A549 treated with Hydrocortisone at 1 μM for 4 hours (cell line): ENCODE data around the gene RIPOR1. TPM values are rescaled to one million over a fixed set of nuclear protein-coding genes. Genes with fewer than 3 reads are reported as not detected.

Experiments used
- total RNA-seq: library from RNA; stranded (reverse); fragments of 200-300 nt; extraction: Qiagen RNA extraction; gene quantifications from 5 replicates; pipeline ENCODE4 v1.2.3, GENCODE V29; 2022

RIPOR1 gene, protein sequence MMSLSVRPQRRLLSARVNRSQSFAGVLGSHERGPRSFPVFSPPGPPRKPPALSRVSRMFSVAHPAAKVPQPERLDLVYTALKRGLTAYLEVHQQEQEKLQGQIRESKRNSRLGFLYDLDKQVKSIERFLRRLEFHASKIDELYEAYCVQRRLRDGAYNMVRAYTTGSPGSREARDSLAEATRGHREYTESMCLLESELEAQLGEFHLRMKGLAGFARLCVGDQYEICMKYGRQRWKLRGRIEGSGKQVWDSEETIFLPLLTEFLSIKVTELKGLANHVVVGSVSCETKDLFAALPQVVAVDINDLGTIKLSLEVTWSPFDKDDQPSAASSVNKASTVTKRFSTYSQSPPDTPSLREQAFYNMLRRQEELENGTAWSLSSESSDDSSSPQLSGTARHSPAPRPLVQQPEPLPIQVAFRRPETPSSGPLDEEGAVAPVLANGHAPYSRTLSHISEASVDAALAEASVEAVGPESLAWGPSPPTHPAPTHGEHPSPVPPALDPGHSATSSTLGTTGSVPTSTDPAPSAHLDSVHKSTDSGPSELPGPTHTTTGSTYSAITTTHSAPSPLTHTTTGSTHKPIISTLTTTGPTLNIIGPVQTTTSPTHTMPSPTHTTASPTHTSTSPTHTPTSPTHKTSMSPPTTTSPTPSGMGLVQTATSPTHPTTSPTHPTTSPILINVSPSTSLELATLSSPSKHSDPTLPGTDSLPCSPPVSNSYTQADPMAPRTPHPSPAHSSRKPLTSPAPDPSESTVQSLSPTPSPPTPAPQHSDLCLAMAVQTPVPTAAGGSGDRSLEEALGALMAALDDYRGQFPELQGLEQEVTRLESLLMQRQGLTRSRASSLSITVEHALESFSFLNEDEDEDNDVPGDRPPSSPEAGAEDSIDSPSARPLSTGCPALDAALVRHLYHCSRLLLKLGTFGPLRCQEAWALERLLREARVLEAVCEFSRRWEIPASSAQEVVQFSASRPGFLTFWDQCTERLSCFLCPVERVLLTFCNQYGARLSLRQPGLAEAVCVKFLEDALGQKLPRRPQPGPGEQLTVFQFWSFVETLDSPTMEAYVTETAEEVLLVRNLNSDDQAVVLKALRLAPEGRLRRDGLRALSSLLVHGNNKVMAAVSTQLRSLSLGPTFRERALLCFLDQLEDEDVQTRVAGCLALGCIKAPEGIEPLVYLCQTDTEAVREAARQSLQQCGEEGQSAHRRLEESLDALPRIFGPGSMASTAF
- total RNA-seq: 38.8 to 45.9 TPM (median 43.7 TPM) in 5 replicates

GRCh38 chr16:67528222-67528869 lies at the start of gene RIPOR1:
RIPOR1 (plus strand) TSS chr16:67528829; CDS start chr16:67538447, 9,618 bp downstream.

DNA sequence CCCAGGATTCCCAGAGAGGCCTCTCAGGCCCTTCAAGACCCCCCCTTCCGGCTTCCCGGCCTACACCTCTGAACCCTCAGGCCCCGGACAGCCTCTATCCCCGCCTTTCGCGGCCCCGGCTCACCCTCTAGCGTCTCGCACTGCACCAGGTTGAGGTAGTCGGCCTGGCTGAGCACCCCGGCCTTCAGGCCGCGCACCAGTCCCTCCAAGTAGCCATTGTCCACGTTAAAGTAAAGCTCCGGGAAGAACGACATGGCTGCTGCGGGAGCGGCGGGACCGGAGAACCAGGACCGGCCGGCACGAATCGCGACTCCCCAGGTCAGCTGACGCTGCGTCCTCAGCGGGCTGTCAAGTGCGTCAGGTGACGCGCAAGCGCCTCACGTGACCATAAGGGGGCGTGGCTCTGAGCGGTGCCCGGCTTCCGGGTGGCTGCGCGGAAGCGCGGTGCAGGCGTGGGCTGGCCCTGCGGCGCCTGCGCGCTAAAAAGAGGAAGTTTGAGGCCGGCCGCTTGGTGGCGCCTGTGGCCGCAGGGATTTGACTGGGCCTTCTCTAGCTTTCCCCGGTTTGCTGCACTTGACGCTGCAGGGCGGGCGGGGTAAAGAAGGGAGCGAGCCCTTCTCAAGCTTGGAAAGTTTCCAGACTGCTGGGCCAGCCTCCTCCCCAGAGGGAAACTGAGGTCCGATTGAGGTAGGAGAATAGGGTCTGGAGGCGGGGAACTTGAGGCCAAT lies 47.6 kb upstream of the RIPOR1 start, which contains the start of gene ATP6V0D1:
ATP6V0D1 (minus strand) TSS at position 325 of the 728 bp plus-strand sequence; CDS start at position 254, 71 bp downstream.

GRCh38 chr16:67483150-67483549 lies 45.5 kb upstream of the RIPOR1 start, which contains the start of gene AGRP:
AGRP (minus strand) TSS chr16:67483547; CDS start chr16:67483398, 149 bp downstream.

GRCh38 chr16:67562526-67562917 lies 33.9 kb downstream of the RIPOR1 start, which contains the start of gene CTCF:
CTCF (plus strand) TSS chr16:67562526; CDS start chr16:67610833, 48,307 bp downstream.

Other genes starting within 250 kb of the RIPOR1 start
- 12.7 to 16.0 TPM (median 15.3 TPM) in 5 replicates for gene PLEKHG4, start 249.3 kb upstream of the RIPOR1 start, total RNA-seq
- gene KCTD19, start 202.1 kb upstream of the RIPOR1 start, total RNA-seq: 0.21 to 0.53 TPM (median 0.39 TPM) in 5 replicates
- 0.06 to 0.17 TPM in 2 of 5 replicates, not detected in the others for gene LRRC36, start 202.0 kb upstream of the RIPOR1 start, total RNA-seq
- 9.5 to 13.9 TPM (median 13.7 TPM) in 5 replicates for gene TPPP3, start 135.3 kb upstream of the RIPOR1 start, total RNA-seq
- gene ZDHHC1, start 112.4 kb upstream of the RIPOR1 start, total RNA-seq: 5.4 to 6.9 TPM (median 6.8 TPM) in 5 replicates
- 2.0 to 2.3 TPM (median 2.2 TPM) in 5 replicates for gene HSD11B2, start 97.7 kb upstream of the RIPOR1 start, total RNA-seq
- 102 to 121 TPM (median 114 TPM) in 5 replicates for gene ATP6V0D1, start 47.7 kb upstream of the RIPOR1 start, total RNA-seq
- 0.20 TPM in 1 of 5 replicates, not detected in the others for gene AGRP, start 45.3 kb upstream of the RIPOR1 start, total RNA-seq
- 31.5 to 41.8 TPM (median 34.4 TPM) in 5 replicates for gene CTCF, start 33.7 kb downstream of the RIPOR1 start, total RNA-seq
- 1.5 to 2.7 TPM (median 2.2 TPM) in 5 replicates for gene CARMIL2, start 116.3 kb downstream of the RIPOR1 start, total RNA-seq
- gene ACD, start 131.4 kb downstream of the RIPOR1 start, total RNA-seq: 33.0 to 37.8 TPM (median 35.2 TPM) in 5 replicates
- 1.5 to 2.4 TPM (median 2.2 TPM) in 5 replicates for gene PARD6A, start 132.1 kb downstream of the RIPOR1 start, total RNA-seq
- 6.6 to 12.8 TPM (median 11.7 TPM) in 5 replicates for gene ENKD1, start 137.9 kb downstream of the RIPOR1 start, total RNA-seq
- 0.05 to 0.13 TPM in 2 of 5 replicates, not detected in the others for gene C16orf86, start 138.0 kb downstream of the RIPOR1 start, total RNA-seq
- gene GFOD2, start 190.5 kb downstream of the RIPOR1 start, total RNA-seq: 15.8 to 18.5 TPM (median 16.2 TPM) in 5 replicates